HepG2 (cell line): ENCODE data around the gene ZNF77. TPM values are rescaled to one million over a fixed set of nuclear protein-coding genes. Genes with fewer than 3 reads are reported as not detected.

Source experiments
- DNMT3B ChIP-seq: conservative IDR thresholded peaks from 2 replicates; pipeline ENCODE4 v1.6.1; 2016; ENCODE audit warnings: missing biosample characterization, control low read depth
- FLYWCH1 ChIP-seq: sonication (generic); formaldehyde crosslinking; IDR thresholded peaks from 2 replicates; pipeline ENCODE4 v1.8.1; 2023; ENCODE audit warnings: mild to moderate bottlenecking, missing genetic modification reagents
- GZF1 ChIP-seq: sonication (generic); formaldehyde crosslinking; IDR thresholded peaks from 2 replicates; pipeline ENCODE4 v1.5.1; 2020; ENCODE audit warnings: mild to moderate bottlenecking, missing genetic modification reagents
- HCFC1 ChIP-seq: fragments of 150-350 bp; IDR thresholded peaks from 2 replicates; pipeline ENCODE4 v1.6.1; 2014; ENCODE audit warnings: low read depth, low read length
- LCORL ChIP-seq, 2 experiments: fragments of 450-650 bp in 1 of 2; sonication (generic) in 1 of 2; formaldehyde crosslinking in 1 of 2; IDR thresholded peaks; 2 replicates each; pipeline versions ENCODE4 v1.5.0 to v1.6.1; 2017 to 2020; ENCODE audit warnings: antibody characterized with exemption in 1 of 2, missing genetic modification reagents in 1 of 2
- MAFF ChIP-seq: IDR thresholded peaks from 2 replicates; pipeline ENCODE4 v1.6.1; 2011; ENCODE audit warnings: low read depth, low read length, improper control_type of control experiment
- RFX3 ChIP-seq: IDR thresholded peaks from 2 replicates; pipeline ENCODE4 v1.6.1; 2016; ENCODE audit warnings: missing biosample characterization, missing genetic modification reagents
- ZNF3 ChIP-seq: IDR thresholded peaks from 2 replicates; pipeline ENCODE4 v1.7.0; 2017; ENCODE audit warnings: inconsistent platforms
- ZNF616 ChIP-seq: sonication (generic); formaldehyde crosslinking; IDR thresholded peaks from 2 replicates; pipeline ENCODE4 v1.5.0; 2020; ENCODE audit warnings: low read depth, mild to moderate bottlenecking, missing genetic modification reagents
- ZNF713 ChIP-seq: sonication (generic); formaldehyde crosslinking; IDR thresholded peaks from 2 replicates; pipeline ENCODE4 v1.4.0; 2020; ENCODE audit warnings: mild to moderate bottlenecking, missing genetic modification reagents
- ZNF780A ChIP-seq: sonication (generic); formaldehyde crosslinking; IDR thresholded peaks from 2 replicates; pipeline ENCODE4 v1.8.0; 2022; ENCODE audit warnings: mild to moderate bottlenecking, missing genetic modification reagents, moderate library complexity
- polyA plus RNA-seq, 8 experiments: library from polyadenylated mRNA; depleted of rRNA in 3 of 8; stranded (reverse) in 7 of 8; unstranded in 1 of 8; fragments of >200 nt; fragmentation: Illumina TruSeq in 4 of 8; extraction: Trizol in 4 of 8; gene quantifications; 2 replicates each; pipeline versions ENCODE4 v1.2.1 to v1.2.3, GENCODE V29; 2011 to 2016; ENCODE audit warnings: low read depth in 4 of 8, missing spikeins in 1 of 8, mixed read lengths in 1 of 8; ENCODE audit not compliant: insufficient read depth in 1 of 8
- total RNA-seq, 5 experiments: library from RNA; depleted of rRNA; stranded (reverse); fragments of >200 nt; fragmentation: Illumina TruSeq; extraction: Trizol; gene quantifications; 2 replicates each; pipeline ENCODE4 v1.2.3, GENCODE V29; 2016; ENCODE audit warnings: low read depth in 1 of 5
- TF ChIP-seq, protein P1 (sequence below): sonication (generic); formaldehyde crosslinking; IDR thresholded peaks from 2 replicates; pipeline ENCODE4 v1.4.0; 2020; ENCODE audit warnings: missing genetic modification reagents
- TF ChIP-seq, protein P2 (sequence below), 2 experiments: sonication (generic) in 1 of 2; formaldehyde crosslinking in 1 of 2; IDR thresholded peaks; 2 replicates each; pipeline versions ENCODE4 v1.5.1 to v1.6.1; 2011 to 2020; ENCODE audit warnings: borderline replicate concordance in 1 of 2, low read depth in 1 of 2, low read length in 1 of 2, mild to moderate bottlenecking in 1 of 2, missing genetic modification reagents in 1 of 2, moderate library complexity in 1 of 2
- TF ChIP-seq, protein P3 (sequence below): sonication (generic); formaldehyde crosslinking; IDR thresholded peaks from 2 replicates; pipeline ENCODE4 v1.8.1; 2022; ENCODE audit warnings: low read depth, mild to moderate bottlenecking, missing genetic modification reagents
- TF ChIP-seq, protein P4 (sequence below): sonication (generic); formaldehyde crosslinking; conservative IDR thresholded peaks from 2 replicates; pipeline ENCODE4 v1.4.0; 2020; ENCODE audit warnings: missing genetic modification reagents
- TF ChIP-seq, protein P5 (sequence below): IDR thresholded peaks from 2 replicates; pipeline ENCODE4 v1.6.1; 2016

ZNF77 gene
- total and polyA plus RNA-seq, 2 of the 13 experiments (the other 11 are each of a cell fraction or from before 2014, with no cell fraction given): 7.1 to 11.5 TPM

DNA sequence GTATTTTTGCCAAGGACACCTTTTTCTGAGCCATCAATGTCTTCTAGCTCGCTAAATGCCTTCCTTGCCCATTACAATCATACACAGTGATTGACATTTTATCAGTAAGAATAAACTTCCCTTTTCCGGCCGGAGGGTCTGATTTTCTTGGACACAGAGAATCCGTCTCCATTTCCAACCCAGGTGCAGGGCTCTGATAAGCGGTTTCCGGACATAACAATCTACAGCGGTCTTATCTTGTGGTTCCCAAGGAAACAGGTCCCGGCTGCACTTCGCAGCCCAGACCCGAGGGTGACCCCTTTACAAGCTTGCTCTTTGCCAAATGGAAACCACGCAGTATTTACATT is 5.1 kb upstream of the ZNF77 start (continued):
- TF ChIP-seq, protein P1, sequence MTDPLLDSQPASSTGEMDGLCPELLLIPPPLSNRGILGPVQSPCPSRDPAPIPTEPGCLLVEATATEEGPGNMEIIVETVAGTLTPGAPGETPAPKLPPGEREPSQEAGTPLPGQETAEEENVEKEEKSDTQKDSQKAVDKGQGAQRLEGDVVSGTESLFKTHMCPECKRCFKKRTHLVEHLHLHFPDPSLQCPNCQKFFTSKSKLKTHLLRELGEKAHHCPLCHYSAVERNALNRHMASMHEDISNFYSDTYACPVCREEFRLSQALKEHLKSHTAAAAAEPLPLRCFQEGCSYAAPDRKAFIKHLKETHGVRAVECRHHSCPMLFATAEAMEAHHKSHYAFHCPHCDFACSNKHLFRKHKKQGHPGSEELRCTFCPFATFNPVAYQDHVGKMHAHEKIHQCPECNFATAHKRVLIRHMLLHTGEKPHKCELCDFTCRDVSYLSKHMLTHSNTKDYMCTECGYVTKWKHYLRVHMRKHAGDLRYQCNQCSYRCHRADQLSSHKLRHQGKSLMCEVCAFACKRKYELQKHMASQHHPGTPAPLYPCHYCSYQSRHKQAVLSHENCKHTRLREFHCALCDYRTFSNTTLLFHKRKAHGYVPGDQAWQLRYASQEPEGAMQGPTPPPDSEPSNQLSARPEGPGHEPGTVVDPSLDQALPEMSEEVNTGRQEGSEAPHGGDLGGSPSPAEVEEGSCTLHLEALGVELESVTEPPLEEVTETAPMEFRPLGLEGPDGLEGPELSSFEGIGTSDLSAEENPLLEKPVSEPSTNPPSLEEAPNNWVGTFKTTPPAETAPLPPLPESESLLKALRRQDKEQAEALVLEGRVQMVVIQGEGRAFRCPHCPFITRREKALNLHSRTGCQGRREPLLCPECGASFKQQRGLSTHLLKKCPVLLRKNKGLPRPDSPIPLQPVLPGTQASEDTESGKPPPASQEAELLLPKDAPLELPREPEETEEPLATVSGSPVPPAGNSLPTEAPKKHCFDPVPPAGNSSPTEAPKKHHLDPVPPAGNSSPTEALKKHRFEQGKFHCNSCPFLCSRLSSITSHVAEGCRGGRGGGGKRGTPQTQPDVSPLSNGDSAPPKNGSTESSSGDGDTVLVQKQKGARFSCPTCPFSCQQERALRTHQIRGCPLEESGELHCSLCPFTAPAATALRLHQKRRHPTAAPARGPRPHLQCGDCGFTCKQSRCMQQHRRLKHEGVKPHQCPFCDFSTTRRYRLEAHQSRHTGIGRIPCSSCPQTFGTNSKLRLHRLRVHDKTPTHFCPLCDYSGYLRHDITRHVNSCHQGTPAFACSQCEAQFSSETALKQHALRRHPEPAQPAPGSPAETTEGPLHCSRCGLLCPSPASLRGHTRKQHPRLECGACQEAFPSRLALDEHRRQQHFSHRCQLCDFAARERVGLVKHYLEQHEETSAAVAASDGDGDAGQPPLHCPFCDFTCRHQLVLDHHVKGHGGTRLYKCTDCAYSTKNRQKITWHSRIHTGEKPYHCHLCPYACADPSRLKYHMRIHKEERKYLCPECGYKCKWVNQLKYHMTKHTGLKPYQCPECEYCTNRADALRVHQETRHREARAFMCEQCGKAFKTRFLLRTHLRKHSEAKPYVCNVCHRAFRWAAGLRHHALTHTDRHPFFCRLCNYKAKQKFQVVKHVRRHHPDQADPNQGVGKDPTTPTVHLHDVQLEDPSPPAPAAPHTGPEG (CRISPR knock-in tag): no peak
- TF ChIP-seq RFX3 (CRISPR knock-in tag): peak; percentile 54
- no peak for TF ChIP-seq GZF1 (CRISPR knock-in tag)
- TF ChIP-seq MAFF: no peak
- TF ChIP-seq ZNF713 (CRISPR knock-in tag): no peak
- no peak for TF ChIP-seq ZNF3 (CRISPR knock-in tag)
- no peak for TF ChIP-seq FLYWCH1 (CRISPR knock-in tag)
- TF ChIP-seq, protein P2, sequence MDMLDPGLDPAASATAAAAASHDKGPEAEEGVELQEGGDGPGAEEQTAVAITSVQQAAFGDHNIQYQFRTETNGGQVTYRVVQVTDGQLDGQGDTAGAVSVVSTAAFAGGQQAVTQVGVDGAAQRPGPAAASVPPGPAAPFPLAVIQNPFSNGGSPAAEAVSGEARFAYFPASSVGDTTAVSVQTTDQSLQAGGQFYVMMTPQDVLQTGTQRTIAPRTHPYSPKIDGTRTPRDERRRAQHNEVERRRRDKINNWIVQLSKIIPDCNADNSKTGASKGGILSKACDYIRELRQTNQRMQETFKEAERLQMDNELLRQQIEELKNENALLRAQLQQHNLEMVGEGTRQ (IDR thresholded peaks at IDR 0.05; ENCODE audit: low read depth, low read length): no peak
- TF ChIP-seq, protein P2 (CRISPR knock-in tag; IDR thresholded peaks at IDR 0.05; ENCODE audit: borderline replicate concordance): no peak
- TF ChIP-seq, protein P3, sequence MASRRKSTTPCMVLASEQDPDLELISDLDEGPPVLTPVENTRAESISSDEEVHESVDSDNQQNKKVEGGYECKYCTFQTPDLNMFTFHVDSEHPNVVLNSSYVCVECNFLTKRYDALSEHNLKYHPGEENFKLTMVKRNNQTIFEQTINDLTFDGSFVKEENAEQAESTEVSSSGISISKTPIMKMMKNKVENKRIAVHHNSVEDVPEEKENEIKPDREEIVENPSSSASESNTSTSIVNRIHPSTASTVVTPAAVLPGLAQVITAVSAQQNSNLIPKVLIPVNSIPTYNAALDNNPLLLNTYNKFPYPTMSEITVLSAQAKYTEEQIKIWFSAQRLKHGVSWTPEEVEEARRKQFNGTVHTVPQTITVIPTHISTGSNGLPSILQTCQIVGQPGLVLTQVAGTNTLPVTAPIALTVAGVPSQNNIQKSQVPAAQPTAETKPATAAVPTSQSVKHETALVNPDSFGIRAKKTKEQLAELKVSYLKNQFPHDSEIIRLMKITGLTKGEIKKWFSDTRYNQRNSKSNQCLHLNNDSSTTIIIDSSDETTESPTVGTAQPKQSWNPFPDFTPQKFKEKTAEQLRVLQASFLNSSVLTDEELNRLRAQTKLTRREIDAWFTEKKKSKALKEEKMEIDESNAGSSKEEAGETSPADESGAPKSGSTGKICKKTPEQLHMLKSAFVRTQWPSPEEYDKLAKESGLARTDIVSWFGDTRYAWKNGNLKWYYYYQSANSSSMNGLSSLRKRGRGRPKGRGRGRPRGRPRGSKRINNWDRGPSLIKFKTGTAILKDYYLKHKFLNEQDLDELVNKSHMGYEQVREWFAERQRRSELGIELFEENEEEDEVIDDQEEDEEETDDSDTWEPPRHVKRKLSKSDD (CRISPR knock-in tag): no peak
- no peak for TF ChIP-seq LCORL (IDR thresholded peaks at IDR 0.05)
- 0 out of 2 replicates have a peak, but pooled peaks have one; percentile 7 for TF ChIP-seq LCORL (CRISPR knock-in tag; IDR thresholded peaks at IDR 0.05)
- no peak for TF ChIP-seq HCFC1
- TF ChIP-seq, protein P4, sequence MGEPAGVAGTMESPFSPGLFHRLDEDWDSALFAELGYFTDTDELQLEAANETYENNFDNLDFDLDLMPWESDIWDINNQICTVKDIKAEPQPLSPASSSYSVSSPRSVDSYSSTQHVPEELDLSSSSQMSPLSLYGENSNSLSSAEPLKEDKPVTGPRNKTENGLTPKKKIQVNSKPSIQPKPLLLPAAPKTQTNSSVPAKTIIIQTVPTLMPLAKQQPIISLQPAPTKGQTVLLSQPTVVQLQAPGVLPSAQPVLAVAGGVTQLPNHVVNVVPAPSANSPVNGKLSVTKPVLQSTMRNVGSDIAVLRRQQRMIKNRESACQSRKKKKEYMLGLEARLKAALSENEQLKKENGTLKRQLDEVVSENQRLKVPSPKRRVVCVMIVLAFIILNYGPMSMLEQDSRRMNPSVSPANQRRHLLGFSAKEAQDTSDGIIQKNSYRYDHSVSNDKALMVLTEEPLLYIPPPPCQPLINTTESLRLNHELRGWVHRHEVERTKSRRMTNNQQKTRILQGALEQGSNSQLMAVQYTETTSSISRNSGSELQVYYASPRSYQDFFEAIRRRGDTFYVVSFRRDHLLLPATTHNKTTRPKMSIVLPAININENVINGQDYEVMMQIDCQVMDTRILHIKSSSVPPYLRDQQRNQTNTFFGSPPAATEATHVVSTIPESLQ (CRISPR knock-in tag): no peak
- TF ChIP-seq ZNF616: no peak
- TF ChIP-seq ZNF780A (CRISPR knock-in tag): no peak
- TF ChIP-seq DNMT3B (CRISPR knock-in tag): no peak
- TF ChIP-seq, protein P5, sequence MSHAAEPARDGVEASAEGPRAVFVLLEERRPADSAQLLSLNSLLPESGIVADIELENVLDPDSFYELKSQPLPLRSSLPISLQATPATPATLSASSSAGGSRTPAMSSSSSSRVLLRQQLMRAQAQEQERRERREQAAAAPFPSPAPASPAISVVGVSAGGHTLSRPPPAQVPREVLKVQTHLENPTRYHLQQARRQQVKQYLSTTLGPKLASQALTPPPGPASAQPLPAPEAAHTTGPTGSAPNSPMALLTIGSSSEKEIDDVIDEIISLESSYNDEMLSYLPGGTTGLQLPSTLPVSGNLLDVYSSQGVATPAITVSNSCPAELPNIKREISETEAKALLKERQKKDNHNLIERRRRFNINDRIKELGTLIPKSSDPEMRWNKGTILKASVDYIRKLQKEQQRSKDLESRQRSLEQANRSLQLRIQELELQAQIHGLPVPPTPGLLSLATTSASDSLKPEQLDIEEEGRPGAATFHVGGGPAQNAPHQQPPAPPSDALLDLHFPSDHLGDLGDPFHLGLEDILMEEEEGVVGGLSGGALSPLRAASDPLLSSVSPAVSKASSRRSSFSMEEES (CRISPR knock-in tag): no peak
